ENCODE results near the gene GRM3. TPM values are rescaled to one million over a fixed set of nuclear protein-coding genes. Genes with fewer than 3 reads are reported as not detected.

Gene GRM3
- polyA plus RNA-seq, 1 experiment = not detected

DNA sequence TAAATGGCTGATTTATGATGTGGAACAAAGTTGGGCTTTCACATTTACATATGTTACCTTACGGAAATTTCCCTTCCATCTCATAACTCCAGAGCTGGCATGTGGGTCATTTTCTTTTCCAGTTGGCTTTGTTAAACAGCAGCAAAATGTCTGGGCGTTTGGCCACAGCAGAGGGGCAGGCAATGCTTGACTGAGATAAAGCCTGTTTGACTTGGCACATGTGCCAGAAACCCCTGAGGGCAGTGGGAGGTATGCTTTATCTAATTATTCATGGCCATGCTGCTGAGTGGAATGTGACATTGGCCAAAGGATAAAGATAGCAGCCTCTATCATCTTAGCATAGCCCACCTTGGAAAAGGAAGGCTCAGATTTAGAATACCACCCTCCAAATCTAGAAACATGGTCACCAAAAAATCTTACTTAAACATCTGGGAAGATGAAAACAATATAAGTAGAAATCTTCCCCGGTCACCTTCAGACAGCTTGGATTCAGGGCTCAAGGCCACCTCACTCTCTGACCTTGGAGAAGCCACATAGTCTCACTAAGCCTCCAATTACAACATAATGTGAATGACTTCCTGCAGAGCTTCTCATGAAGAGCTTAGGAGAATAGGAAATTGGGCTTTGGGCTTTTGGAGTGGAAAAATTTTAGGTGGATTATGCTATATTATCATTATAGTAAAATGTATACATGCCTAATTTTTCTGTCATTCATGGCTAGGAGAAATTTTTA is 101.5 kb downstream of the GRM3 start:
- TF ChIP-seq CTCF (IDR thresholded peaks at IDR 0.05; ENCODE audit: insufficient read depth, low read depth, low read length) = no peak
- no peak for DNase-seq (ENCODE audit: low read depth)
- Histone ChIP-seq H3K4me3 (ENCODE audit: low read depth, low read length) (no peak overlapping the region), H3K36me3 (ENCODE audit: control insufficient read depth, insufficient read depth, low read length) (no peaks in the 10 kb centered on the region), H3K27me3 (ENCODE audit: control insufficient read depth, insufficient read depth, low read length) (no peaks in the 10 kb centered on the region)
- ChIA-PET CTCF (interaction anchor here (0.7 kb wide), 1 partner anchor 507 kb away, joined by 3 read pairs; no protein-coding TSS in a partner anchor), POLR2A (no interaction called here)

- no peak for DNase-seq (ENCODE audit: low read depth)
- Histone ChIP-seq H3K36me3 (ENCODE audit: control insufficient read depth, insufficient read depth, low read length) (no peaks in the 10 kb centered on the region), H3K4me3 (ENCODE audit: low read depth, low read length) (no peak overlapping the region), H3K27me3 (ENCODE audit: control insufficient read depth, insufficient read depth, low read length) (no peaks in the 10 kb centered on the region)
- ChIA-PET POLR2A (no interaction called here), CTCF (no interaction called here)
- no peak for TF ChIP-seq CTCF (IDR thresholded peaks at IDR 0.05; ENCODE audit: insufficient read depth, low read depth, low read length)
Observed at GRCh38 chr7:86747698-86748097, 104.0 kb downstream of the GRM3 start.

GRCh38 chr7:86748201-86748600 is 104.5 kb downstream of the GRM3 start:
- H3K27me3 ChIP-seq (ENCODE audit: control insufficient read depth, insufficient read depth, low read length) = no peaks in the 10 kb centered on the region
- CTCF ChIA-PET = no interaction called here
- no peaks in the 10 kb centered on the region for H3K36me3 ChIP-seq (ENCODE audit: control insufficient read depth, insufficient read depth, low read length)
- no peak for DNase-seq (ENCODE audit: low read depth)
- POLR2A ChIA-PET = no interaction called here
- TF ChIP-seq CTCF (IDR thresholded peaks at IDR 0.05; ENCODE audit: insufficient read depth, low read depth, low read length) = no peak
- no peak overlapping the region for H3K4me3 ChIP-seq (ENCODE audit: low read depth, low read length)

DNA sequence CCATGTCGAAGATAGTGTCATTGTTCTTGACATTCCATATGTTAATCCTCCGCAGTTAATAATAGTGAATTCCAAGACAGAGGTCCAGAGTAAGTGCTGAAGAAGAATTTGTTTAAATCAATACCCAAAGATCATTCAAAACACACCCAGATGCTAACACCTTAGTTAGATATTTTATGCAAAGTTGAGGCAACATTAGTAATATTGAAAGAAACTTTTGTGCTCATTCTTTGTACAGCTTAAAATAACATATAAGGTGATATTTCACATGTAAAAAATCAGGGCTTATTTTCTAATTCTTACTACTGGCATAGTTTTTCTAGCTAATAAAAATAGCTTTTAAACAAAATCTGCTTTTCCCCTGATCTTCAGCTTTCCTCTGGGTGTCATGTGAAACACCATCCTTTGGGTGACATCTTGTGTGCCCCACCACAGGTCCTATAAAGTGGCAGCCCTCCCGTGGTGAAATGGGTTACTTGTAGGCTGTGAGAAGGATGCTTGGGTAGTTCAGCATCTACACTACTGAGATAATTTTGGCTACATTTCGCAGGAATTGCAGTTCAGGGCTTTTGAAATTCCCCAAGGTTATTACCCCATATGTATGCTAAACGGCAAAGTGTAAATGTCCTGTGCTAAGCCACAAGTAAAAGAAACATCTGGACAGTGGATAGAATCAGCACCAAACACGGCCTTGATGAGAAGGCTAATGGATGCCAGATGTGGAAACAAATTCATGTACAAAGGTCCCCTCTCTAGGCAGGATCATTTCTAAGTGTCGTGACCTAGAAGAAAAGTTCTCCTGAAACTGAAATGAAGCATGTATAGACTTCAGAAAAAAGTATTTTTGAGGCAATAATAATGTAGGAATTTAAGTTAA is 105.4 kb downstream of the GRM3 start:
- no peak for TF ChIP-seq CTCF (IDR thresholded peaks at IDR 0.05; ENCODE audit: insufficient read depth, low read depth, low read length)
- CTCF ChIA-PET = interaction anchor here (1.0 kb wide), 1 partner anchor 11 kb away, joined by 3 read pairs; no protein-coding TSS in a partner anchor
- Histone ChIP-seq H3K27me3 (ENCODE audit: control insufficient read depth, insufficient read depth, low read length) (no peaks in the 10 kb centered on the region), H3K4me3 (ENCODE audit: low read depth, low read length) (no peak overlapping the region), H3K36me3 (ENCODE audit: control insufficient read depth, insufficient read depth, low read length) (no peaks in the 10 kb centered on the region)
- POLR2A ChIA-PET = no interaction called here
- DNase-seq (ENCODE audit: low read depth) = no peak
